ENCODE measurements around the gene CCDC93.

DNA sequence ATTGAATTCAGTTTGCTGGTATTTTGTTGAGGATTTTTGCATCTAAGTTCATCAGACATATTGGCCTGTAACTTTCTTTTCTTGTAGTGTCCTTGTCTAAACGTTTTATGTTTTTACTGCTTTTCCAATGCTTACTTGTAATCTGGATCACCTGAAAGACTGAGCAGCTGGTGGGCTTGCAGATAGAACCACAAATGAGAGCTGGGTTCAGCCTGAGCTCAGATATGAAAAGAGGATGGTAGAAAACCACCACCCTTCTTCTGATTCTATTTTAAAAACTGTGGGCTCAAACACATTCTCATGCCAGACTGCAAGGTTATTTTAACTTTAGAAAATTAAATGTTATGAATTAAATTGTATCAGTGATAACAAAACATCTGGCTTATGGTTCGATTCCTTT is 128.6 kb downstream of the CCDC93 start:
- TF ChIP-seq, protein P1, sequence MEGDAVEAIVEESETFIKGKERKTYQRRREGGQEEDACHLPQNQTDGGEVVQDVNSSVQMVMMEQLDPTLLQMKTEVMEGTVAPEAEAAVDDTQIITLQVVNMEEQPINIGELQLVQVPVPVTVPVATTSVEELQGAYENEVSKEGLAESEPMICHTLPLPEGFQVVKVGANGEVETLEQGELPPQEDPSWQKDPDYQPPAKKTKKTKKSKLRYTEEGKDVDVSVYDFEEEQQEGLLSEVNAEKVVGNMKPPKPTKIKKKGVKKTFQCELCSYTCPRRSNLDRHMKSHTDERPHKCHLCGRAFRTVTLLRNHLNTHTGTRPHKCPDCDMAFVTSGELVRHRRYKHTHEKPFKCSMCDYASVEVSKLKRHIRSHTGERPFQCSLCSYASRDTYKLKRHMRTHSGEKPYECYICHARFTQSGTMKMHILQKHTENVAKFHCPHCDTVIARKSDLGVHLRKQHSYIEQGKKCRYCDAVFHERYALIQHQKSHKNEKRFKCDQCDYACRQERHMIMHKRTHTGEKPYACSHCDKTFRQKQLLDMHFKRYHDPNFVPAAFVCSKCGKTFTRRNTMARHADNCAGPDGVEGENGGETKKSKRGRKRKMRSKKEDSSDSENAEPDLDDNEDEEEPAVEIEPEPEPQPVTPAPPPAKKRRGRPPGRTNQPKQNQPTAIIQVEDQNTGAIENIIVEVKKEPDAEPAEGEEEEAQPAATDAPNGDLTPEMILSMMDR (optimal IDR thresholded peaks at IDR 0.05 in 1 of 3, IDR thresholded peaks at IDR 0.05 in 1 of 3, conservative IDR thresholded peaks at IDR 0.05 in 1 of 3; ENCODE audit: extremely low read depth in 1 of 3, insufficient read depth in 2 of 3, low read length in 3 of 3), result no peak
- no peak for TF ChIP-seq EZH2 (IDR thresholded peaks at IDR 0.05; ENCODE audit: low read length)
